Measurements from ENCODE around the gene AFAP1L1.
A peak's percentile ranks its signal among the peaks of the same experiment; 100 is the strongest.

The AFAP1L1 gene

DNA sequence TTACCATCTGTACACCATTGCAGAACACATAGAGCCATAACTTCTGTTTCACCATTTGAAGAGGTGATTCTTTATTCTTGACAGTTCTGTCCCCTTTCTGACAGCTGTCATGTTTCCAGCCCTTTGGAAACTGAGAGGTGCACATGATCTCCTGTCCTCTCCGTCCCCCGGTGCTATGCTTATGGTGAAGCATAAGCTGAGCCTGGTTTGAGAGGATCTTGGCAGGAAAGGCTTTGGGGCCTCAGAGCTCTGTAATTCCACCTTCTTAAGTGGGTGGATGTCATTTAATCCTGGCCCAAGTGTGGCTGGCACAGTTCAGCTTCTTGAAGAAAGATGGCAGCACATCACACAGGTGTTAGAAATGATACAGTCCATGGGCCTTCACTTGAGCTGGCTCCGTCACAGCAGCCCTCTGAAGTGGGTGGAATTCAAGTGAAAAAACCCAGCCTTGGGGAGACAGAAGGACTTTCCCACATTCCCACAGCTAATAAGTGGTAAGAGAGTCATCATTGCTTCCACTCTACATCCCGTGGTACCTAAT is 43.0 kb downstream of the AFAP1L1 start:
- no peak for DNase-seq (ENCODE audit: low spot score)

DNA sequence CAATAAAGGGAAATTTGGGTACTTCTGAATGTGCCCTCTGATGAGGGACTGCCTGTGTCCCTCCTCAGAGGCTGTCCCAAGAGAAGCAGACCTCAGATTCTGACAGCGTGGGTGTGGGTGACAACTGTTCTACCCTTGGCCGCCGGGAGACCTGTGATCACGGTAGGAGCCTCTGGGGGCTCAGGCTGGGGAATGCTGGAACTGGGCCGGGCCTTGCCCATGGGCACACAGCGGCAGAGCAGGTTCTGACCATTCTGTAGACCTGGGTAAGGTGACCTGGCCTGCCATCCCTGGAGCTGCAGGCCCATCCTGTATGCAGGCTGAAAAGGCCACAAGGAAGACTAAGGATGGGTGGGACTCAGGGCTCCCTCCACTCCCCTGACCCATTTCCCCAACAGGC is 44.1 kb downstream of the AFAP1L1 start:
- no peak for DNase-seq (ENCODE audit: low spot score)

DNA sequence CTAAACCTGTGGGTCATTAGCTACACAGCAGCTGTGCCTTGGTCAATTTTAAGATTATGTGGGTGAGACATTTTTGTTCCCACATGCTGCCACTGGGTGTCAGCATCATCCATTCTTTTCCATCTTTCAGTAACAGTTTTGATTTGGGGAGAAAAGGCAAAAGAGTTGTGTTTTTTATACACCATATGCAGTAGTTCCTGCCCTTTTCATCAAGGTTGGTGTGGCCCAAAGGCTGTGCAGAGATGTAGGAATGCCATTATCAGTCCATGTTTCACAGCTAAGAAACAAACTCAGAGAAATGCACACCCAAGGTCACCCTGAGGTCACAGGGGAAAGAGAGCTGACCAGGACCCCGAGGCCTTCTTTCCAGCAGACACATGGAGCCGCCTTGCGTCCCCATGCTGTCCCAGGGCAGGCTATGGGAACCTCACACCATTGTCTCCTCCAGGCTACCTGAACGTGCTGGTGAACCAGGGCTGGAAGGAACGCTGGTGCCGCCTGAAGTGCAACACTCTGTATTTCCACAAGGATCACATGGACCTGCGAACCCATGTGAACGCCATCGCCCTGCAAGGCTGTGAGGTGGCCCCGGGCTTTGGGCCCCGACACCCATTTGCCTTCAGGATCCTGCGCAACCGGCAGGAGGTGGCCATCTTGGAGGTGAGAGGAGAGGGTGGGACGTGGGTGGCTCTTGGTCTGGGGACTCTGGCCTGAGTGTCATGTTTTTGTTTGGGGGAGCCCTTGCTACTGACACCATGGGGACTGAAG is 45.8 kb downstream of the AFAP1L1 start:
- peak; percentile 45 for DNase-seq (ENCODE audit: low spot score)

DNA sequence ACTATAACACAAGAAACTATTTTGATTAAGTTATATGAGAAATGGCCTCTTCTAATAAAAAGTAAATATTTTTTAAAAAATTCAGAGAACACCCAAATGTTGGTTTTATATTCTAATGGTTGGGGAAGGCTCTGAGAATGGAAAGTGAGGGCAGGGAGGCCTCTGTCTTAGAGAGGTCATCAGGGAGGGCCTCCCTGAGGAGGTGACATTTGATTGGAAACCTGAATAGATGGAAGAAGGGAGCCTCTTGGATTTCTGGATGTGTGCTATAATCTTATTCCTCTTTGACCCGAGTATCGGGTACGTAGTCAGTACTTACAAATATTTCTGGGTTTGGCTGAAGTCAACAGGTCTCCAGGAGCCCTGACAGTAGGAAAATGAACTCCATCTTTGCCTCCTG is 47.5 kb downstream of the AFAP1L1 start:
- no peak for DNase-seq (ENCODE audit: low spot score)

DNA sequence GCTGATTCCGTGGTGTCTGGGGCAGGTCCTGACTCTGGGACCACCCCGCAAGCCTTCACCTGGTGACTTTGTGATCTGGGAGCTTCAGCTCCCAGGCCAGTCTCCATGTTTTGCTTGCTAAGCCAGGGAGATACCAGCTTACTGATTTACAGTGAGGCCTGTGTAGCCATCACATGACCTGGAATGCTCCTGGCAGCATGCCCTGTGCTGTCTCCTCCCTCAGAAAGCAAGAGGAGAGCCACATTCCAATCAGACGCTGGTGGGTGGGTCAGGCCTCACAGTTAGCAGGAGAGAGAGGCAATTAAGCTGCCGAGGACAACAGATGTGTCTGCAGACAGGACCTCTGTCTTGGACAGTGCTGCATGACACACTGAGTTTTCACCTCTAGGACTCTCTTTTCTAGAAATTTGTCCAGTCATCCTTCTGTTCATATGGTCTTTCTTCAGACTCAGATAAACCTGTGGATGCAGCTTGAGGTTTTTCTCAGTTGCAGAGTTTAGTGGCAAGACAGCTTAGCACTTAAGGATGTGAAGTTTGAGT is 49.2 kb downstream of the AFAP1L1 start:
- no peak for DNase-seq (ENCODE audit: low spot score)

DNA sequence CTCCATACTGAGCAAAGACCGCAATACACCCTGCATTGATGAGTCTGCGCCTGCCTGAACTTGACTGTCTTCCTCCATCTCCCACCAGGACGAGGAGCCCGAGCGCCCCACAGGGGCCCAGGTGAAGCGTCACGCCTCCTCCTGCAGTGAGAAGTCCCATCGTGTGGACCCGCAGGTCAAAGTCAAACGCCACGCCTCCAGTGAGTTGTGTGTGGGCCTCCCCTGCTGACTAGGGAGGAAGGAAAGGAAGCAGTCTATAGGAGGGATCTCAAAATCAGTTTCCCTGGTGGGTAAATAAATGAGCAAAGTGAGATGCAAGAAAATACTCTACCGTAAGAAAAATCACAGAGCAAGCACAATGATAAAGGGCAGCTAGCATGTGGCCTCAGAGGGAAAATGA is 50.9 kb downstream of the AFAP1L1 start:
- no peak for DNase-seq (ENCODE audit: low spot score)

DNA sequence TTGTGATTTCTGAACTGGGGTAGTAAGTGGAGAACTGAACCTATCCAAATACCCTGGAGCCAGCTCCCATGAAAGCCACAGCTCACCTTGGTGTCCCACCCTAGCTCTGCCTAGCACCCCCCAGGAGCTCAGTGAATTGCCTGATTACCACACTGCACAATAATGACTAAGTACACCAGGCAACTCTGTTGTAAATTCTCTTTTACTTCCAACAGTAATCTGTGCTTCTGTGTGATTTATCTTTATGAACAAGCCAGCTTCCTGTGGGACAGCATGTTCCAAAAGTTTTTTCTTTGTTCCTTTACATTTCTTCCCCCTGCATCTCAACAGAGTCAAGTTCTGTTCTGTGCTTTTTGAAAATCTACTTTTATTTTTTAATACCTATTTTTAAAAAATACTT is 51.6 kb downstream of the AFAP1L1 start:
- DNase-seq (ENCODE audit: low spot score) = no peak

DNA sequence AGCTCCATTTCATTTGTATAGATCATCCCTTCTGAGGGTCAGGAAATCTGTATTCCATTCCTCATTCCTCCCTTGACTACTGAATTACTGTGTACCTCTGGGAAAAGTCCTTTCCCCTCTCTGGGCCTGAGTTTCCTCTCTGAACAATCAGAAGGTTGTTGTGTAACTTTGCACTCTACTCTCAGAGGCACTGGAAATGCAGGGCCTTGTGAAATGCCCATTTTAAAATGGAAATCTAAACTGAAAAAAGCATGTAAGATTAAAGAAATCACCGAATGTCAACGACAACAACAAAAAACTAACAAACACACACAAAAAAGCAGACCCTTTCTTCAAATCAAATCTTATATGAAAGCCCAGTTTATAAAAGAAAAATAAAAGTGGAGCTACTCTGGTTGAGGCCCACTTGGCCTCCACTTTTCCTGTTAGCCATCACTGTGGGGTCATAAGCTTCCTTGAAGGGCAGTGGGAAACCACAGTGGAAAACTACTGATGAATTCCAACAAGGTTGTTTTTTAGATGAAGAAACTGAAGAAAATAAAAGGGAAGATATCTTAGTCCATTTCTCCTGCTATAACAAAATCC is 52.1 kb downstream of the AFAP1L1 start:
- no peak for DNase-seq (ENCODE audit: low spot score)

DNA sequence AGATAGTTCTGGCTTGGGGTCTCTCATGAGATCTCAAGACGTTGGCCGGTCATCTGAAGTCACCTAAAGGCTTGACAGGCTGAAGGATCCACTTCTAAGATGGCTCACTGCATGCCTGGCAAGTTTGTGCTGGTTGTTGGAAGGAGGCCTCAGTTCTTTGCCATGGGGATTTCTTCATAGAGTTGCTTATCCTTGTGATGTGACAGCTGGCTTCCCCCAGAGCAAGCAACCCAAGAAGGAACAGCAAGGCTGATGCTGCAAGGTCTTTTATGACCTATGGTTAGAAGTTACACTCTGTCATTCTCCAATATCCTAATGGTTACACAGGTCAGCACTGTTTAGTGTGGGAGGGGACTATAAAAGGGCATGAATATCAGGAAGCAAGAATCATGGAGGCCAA is 53.0 kb downstream of the AFAP1L1 start:
- no peak for DNase-seq (ENCODE audit: low spot score)

DNA sequence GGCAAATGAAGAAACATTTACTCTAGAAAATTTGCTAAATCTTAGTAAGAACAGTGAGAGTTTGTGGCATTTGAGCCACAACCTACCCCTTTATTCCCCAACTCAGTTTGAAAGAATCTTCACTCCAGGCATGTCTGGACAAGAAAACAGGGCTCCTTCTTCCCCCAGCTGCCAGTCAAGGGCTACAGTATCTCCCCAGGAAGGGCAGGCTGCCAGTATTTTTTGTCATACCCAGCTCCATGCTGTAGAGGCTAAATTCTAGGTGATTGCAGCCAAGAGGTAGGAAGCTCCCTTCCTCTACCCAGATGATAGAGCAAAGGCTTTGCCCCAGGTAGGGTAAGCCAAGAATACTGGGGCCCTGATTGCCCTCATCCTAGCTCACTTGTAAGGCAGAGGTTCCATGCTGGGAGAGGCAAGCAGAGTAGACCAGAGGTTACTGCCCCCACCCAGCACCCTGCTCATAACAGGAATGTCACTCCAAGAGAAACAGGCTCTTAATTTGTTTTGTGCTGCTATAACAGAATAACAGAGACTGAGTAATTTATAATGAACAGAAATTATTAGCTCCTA is 53.6 kb downstream of the AFAP1L1 start:
- DNase-seq (ENCODE audit: low spot score) = no peak

DNA sequence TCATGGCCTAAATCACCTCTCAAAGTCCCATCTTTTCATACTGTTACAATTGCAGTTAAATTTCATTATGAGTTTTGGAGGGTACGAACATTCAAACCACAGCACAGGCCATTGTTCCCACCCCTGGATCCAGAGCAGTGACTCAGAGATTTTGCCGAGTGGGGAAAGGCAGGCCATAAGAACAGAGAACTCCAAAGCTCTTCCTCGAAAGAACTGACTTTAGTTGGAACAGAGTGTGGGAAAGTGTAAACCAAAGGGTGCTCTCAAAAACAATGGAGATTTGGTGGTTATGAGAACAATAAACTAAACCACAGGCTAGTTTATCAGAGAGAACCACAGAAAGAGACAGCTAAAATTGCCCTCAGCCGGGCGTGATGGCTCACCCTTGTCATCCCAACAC is 54.2 kb downstream of the AFAP1L1 start:
- DNase-seq (ENCODE audit: low spot score) = no peak

DNA sequence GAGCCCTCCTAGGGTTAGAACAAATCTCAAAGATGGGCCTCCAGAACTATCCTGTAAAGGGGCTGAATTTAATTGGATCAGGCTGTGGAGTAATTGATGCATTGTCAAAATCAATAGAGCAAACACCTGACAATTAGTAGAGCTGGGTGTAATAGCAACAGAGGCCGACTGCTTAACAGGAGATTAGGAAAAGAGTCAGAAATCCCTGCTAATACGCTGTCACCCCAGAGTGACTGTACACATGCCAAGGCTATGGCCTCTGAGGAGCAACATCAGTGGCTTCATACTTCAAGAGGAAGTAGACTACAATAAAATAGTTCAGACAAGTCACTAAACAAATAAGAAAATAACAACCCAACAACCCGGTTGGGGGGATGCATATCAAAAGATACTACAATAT is 55.0 kb downstream of the AFAP1L1 start:
- no peak for DNase-seq (ENCODE audit: low spot score)

DNA sequence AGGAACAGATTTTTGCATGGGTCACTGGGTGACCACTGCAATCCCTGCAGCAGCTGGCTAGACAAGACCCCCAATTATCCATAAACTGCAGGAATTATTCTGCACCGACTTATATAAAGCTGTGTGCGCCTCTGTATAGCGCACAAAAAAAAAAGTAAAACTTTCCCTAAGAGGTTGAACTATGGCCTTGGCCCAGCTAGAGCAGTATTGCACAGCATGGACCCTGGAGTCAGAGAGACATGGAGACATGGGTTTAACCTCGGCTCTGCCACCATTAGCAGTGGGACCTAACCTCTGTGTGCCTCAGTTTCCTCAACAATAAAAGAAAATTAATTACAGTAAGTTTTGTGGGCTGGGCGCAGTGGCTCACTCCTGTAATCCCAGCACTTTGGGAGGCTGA is 56.5 kb downstream of the AFAP1L1 start:
- no peak for DNase-seq (ENCODE audit: low spot score)

DNA sequence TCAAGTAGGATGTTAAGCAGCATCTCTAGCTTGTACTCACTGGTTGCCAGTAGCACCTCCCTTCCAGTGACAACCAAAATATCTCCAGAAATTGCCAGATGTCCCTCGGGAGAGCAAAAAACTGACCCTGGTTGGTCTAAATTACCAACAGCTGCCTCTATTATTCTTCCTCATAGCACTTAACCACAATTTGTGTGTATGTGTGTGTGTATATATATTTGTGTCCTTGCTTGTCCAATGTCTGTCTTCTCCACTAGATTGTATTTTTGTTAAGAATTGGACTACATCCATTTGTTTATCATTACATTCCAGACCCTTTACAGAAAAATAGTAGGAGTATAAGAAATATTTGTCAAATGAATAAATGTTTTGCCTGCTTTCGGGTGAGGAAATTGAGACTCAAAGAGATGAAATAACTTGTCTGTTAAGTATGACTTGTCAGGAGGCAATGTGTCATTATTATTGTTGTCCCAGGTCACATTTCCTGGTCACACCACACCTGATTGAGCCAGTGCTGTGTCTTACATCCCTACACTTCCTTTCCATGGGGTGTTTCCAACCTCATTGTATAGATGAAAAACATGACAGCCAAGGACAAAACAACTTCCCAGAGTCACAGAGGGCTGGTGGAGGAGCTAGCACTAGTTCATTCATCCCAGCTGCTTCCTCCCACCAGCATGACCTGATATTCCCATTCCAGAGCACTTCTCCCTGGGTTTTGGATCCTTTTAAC is 62.2 kb downstream of the AFAP1L1 start:
- DNase-seq (ENCODE audit: low spot score) = no peak

DNA sequence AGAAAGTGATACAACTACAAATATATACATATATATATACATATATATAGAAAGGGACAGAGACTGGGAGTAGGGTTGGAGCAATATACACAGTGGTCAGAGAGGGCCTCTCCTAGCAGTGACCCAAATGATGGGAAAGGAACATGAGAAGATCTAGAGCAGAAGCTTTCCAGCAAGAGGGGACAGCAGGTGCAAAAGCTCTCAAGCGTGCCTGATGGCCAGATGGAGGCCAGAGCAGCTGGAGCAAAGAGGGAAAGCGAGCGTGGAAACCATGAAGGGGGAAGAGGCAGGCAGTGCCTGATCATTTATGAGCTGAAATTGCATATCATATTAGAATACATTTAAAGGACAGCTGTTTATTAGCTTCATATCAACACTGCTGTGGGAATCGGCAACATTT is 66.1 kb downstream of the AFAP1L1 start:
- DNase-seq (ENCODE audit: low spot score) = no peak

DNA sequence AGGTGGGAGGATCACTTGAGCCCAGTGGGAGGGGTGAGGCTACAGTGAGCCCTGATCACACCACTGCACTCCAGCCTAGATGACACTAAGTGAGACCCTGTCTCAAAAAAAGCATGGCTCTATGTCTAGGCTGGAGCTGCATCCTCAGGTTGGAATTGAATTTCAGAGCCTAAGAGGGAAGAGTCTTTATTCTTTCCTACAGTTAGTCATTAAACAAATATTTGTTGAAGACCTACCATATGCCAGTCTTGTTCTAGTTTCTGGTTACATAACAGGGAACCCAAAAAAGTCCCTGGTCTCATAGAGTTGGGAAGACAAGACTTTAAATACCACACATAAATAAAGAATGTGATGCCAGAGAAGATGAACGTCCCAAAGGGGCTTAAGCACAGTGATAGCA is 66.7 kb downstream of the AFAP1L1 start:
- DNase-seq (ENCODE audit: low spot score) = no peak

DNA sequence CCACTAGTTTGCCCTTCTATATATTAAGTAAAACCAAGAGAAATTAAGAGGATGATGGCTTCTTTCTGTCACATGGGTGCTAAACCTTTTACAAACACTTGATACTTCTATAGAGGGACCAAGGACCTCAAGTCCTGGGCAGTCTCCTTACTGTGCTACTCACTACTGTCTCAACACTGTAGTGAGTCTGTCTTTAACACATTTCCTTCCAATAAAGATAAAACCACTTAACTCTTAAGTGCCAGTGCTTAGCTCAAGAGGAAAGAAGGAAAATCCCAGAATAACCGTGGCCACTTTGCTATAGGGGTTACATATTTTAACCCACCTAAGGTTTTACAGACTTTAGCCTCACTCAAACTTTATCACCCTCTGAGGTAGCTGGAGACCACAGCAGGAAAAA is 69.3 kb downstream of the AFAP1L1 start:
- no peak for DNase-seq (ENCODE audit: low spot score)

DNA sequence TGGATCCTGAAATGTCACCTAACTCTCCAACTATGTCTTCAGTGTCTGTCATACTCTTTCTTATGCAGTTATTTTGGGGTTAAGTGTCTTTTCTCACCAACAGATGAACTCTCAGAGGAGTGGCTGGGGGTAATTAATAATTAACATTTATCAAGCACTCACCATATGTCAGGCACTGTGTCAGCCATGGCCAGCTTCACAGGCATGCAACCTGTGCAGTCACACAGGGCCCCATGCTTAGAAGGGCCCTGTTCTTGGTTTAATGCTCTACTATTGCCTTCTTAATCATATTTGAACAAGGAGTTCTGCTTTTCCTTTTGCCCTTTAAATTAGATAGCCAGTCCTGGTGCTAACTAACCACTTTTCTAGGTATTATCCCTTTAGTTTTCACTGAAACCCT is 70.2 kb downstream of the AFAP1L1 start:
- DNase-seq (ENCODE audit: low spot score) = no peak

DNA sequence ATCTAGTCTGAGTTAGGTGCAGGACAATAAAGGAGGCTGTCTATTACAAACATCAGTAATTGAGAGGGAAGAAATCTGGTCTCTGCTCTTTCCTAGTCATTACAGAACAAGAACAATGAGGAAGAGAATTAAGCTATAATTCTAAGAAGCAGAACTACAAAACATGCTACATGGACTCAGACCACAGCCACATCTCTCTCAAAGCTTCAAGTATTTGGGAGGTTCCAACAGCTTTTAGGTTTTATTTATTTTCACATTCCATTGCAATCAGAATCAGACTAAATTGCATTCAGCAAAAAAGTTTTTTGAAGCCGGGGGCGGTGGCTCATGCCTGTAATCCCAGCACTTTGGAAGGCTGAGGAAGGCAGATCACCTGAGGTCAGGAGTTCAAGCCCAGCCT is 72.5 kb downstream of the AFAP1L1 start:
- DNase-seq (ENCODE audit: low spot score) = no peak

DNA sequence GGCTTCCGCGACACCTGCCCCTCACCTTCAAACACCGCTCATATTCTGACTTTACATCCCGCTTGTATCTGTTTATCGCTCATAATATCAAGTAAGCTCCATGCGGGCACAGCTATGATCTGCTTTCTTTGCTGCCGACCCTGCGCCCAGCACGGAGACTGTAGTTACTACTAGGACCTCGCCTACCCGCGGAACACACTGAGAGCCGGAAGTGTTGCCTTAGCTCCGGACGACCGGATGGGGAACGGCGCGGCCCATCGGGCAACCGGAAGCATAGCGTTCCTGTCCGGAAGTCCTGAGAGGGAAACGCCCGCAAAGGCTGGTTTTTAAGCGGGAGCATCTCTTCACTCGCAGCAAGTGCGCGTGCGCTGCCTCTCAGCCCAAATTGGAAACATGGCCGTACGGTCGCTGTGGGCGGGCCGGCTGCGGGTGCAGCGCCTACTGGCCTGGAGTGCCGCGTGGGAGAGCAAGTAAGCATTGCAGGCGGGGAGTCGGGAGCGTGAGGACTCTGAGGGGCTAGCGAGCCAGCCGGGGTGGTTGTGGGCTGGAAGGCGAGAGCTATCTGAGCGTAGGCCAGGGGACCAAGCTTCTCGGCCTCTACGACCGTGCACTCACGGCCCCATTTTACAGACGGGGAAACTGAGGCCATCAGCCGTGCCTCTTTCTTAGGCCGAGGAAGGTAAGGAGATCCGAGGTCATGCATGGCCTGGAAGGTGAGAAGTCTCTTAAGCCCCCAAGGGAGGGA is 73.7 kb downstream of the AFAP1L1 start, which contains the start of gene GRPEL2:
TSS of gene GRPEL2 (plus strand) at position 353 of the 745 bp plus-strand sequence. CDS start at position 394, 41 bp downstream.
- peak; percentile 93 for DNase-seq (ENCODE audit: low spot score)

DNA sequence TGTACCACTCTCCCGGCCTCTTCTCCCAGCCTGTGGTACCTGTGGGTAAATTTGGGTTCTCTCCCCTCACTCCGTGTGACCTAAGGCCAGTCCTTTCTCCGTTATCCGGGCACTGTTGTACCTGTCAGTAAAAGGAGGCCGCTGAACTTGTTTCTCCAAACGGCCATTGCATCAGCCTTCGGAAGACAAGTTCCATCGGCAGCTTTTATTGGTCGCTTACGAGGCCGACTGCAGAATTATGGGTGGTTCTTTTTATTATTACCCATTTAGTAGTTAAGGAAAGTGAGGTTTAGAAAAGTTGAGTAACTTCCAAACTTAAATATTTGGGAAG is 74.2 kb downstream of the AFAP1L1 start:
- DNase-seq (ENCODE audit: low spot score) = peak; percentile 15

DNA sequence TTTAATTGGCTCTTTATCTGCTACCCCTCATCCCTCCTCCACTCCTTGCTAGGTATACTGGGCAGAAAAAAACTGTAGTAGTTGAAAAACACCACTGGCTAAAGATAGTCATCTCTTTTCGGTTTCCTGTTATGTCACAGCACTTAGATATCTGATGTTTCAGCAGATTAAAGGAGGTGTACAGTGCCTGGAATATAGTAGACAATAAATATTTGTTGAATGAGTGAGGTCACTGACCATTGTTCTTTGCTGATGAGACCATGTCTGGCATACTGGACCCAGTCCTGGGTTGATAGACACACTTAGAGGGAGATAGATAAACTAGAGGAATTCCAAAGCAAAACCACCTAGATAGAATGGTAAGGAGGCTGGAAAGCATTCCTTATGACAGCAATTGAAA is 76.9 kb downstream of the AFAP1L1 start:
- no peak for DNase-seq (ENCODE audit: low spot score)

Data from germinal center (tissue), 1 donor.